ENCODE results near the gene ZNF823.
"Not testable (repeated sequence)": the region's sequence is repeated elsewhere in the genome, so short reads cannot be mapped to it uniquely, and the experiment has no call there.

Gene ZNF823

GRCh38 chr19:11684987-11685675 lies 53.6 kb downstream of the ZNF823 start:
- in situ Hi-C loops (cut with HindIII; ENCODE audit: low sequenced_read_pairs): no loop called here

- in situ Hi-C loops (cut with HindIII; ENCODE audit: low sequenced_read_pairs): no loop called here
Measured at GRCh38 chr19:11680689-11681302, 58.0 kb downstream of the ZNF823 start.

- in situ Hi-C loops (cut with HindIII; ENCODE audit: low sequenced_read_pairs): no loop called here
Measured at GRCh38 chr19:11678504-11678903, 60.2 kb downstream of the ZNF823 start.

- in situ Hi-C loops (cut with HindIII; ENCODE audit: low sequenced_read_pairs): not testable (repeated sequence)
Measured at GRCh38 chr19:11676661-11677600, 61.8 kb downstream of the ZNF823 start.

- in situ Hi-C loops (cut with HindIII; ENCODE audit: low sequenced_read_pairs): no loop called here
Measured at GRCh38 chr19:11675569-11675968, 63.2 kb downstream of the ZNF823 start.

GRCh38 chr19:11674067-11674492 lies 64.7 kb downstream of the ZNF823 start:
- in situ Hi-C loops (cut with HindIII; ENCODE audit: low sequenced_read_pairs): no loop called here

- in situ Hi-C loops (cut with HindIII; ENCODE audit: low sequenced_read_pairs): no loop called here
Measured at GRCh38 chr19:11673608-11674041, 65.1 kb downstream of the ZNF823 start.

Measured in DLD1 (cell line).